SK-N-SH (cell line): ENCODE results near the gene GATD1. TPM values are rescaled to one million over a fixed set of nuclear protein-coding genes. Genes with fewer than 3 reads are reported as not detected.

ENCODE experiments used
- CTCF ChIA-PET: fragments of 300-600, 350-600 bp; formaldehyde crosslinking; extraction: SDS; loops from one replicate; lab custom pipeline; 2021; lab: Yijun Ruan, JAX
- POLR2A ChIA-PET: fragments of 350-600 bp; sonication (Branson Sonifier 250); formaldehyde crosslinking; extraction: SDS; loops from one replicate; lab custom pipeline; 2020; ENCODE audit warnings: antibody characterized with exemption, inconsistent platforms; lab: Yijun Ruan, JAX
- DNase-seq: peaks from one replicate; pipeline ENCODE4 v3.0.0; 2012
- H2AFZ ChIP-seq: fragments of 200-600 bp; sonication (generic); 2 replicates; pipeline ENCODE4 v1.8.1; 2016; ENCODE audit warnings: antibody characterized with exemption, mild to moderate bottlenecking, low read depth
- H3F3A ChIP-seq: fragments of 200-600 bp; sonication (generic); replicated peaks from 2 replicates; pipeline ENCODE3; 2016; ENCODE audit warnings: antibody characterized with exemption, mild to moderate bottlenecking; ENCODE audit not compliant: insufficient read depth
- H3K27ac ChIP-seq, 2 experiments: fragments of 200-500 bp in 1 of 2; fragments of 200-600 bp in 1 of 2; sonication (Bioruptor generic) in 1 of 2; sonication (generic), shearing (Covaris generic) in 1 of 2; 2 replicates each; pipeline versions ENCODE4 v1.5.1 to v1.6.1; 2014 to 2016; ENCODE audit warnings: low read depth in 2 of 2, inconsistent platforms in 1 of 2, low read length in 1 of 2, mild to moderate bottlenecking in 1 of 2, mixed read lengths in 1 of 2
- H3K27me3 ChIP-seq: fragments of 200-600 bp; sonication (generic), shearing (Covaris generic); 2 replicates; pipeline ENCODE4 v1.6.1; 2016; ENCODE audit warnings: mixed run types; ENCODE audit not compliant: insufficient read depth
- H3K36me3 ChIP-seq, 2 experiments: fragments of 200-500 bp in 1 of 2; fragments of 200-600 bp in 1 of 2; sonication (Bioruptor generic) in 1 of 2; sonication (generic) in 1 of 2; replicated peaks in 1 of 2; 2 replicates each; pipeline versions ENCODE3 to v1.5.1; 2014 to 2016; ENCODE audit warnings: low read length in 1 of 2, mild to moderate bottlenecking in 1 of 2; ENCODE audit not compliant: insufficient read depth in 2 of 2, control insufficient read depth in 1 of 2
- H3K4me1 ChIP-seq, 2 experiments: fragments of 200-500 bp in 1 of 2; fragments of 200-600 bp in 1 of 2; sonication (Bioruptor generic) in 1 of 2; sonication (generic), shearing (Covaris generic) in 1 of 2; 2 replicates each; pipeline versions ENCODE4 v1.5.1 to v1.6.1; 2014 to 2016; ENCODE audit warnings: low read depth in 1 of 2, low read length in 1 of 2, mixed run types in 1 of 2; ENCODE audit not compliant: insufficient read depth in 2 of 2, control insufficient read depth in 1 of 2
- H3K4me2 ChIP-seq: fragments of 200-600 bp; sonication (generic), shearing (Covaris generic); 2 replicates; pipeline ENCODE4 v1.6.1; 2017; ENCODE audit warnings: mixed run types
- H3K4me3 ChIP-seq, 2 experiments: fragments of 200-500 bp in 1 of 2; fragments of 200-600 bp in 1 of 2; sonication (Bioruptor generic) in 1 of 2; sonication (generic), shearing (Covaris generic) in 1 of 2; 2 replicates each; pipeline versions ENCODE4 v1.5.1 to v1.8.1; 2014 to 2016; ENCODE audit warnings: low read depth in 2 of 2, inconsistent platforms in 1 of 2, low read length in 1 of 2, mild to moderate bottlenecking in 1 of 2, mixed read lengths in 1 of 2, moderate library complexity in 1 of 2
- H3K79me2 ChIP-seq: fragments of 200-600 bp; sonication (generic); 2 replicates; pipeline ENCODE4 v1.8.1; 2017; ENCODE audit warnings: mild to moderate bottlenecking; ENCODE audit not compliant: insufficient read depth
- H3K9ac ChIP-seq: fragments of 200-600 bp; sonication (generic); 2 replicates; pipeline ENCODE4 v1.6.1; 2017; ENCODE audit warnings: mixed run types
- H3K9me2 ChIP-seq: fragments of 200-600 bp; sonication (generic); 2 replicates; pipeline ENCODE4 v1.6.1; 2017; ENCODE audit warnings: mixed run types
- H3K9me3 ChIP-seq: fragments of 200-600 bp; sonication (generic); 2 replicates; pipeline ENCODE4 v1.6.1; 2017; ENCODE audit warnings: mixed run types, mild to moderate bottlenecking, moderate library complexity
- H4K20me1 ChIP-seq: fragments of 200-600 bp; sonication (generic); 2 replicates; pipeline ENCODE4 v1.6.1; 2017; ENCODE audit warnings: mild to moderate bottlenecking, mixed run types; ENCODE audit not compliant: insufficient read depth
- CHD2 ChIP-seq: fragments of 150-350 bp; IDR thresholded peaks from 2 replicates; pipeline ENCODE4 v1.6.1; 2018; ENCODE audit warnings: low read length; ENCODE audit not compliant: partially characterized antibody
- CTCF ChIP-seq: fragments of 200-600 bp; sonication (generic); IDR thresholded peaks from 2 replicates; pipeline ENCODE4 v1.6.1; 2017; ENCODE audit warnings: antibody characterized with exemption, mild to moderate bottlenecking, moderate library complexity
- ELF1 ChIP-seq: IDR thresholded peaks from 2 replicates; pipeline ENCODE4 v1.4.0; 2012
- EP300 ChIP-seq, 2 experiments: IDR thresholded peaks; 2 replicates each; pipeline versions ENCODE4 v1.4.0 to v1.6.1; 2012; ENCODE audit warnings: borderline replicate concordance in 1 of 2, low read depth in 1 of 2, low read length in 1 of 2
- EZH2phosphoT487 ChIP-seq: fragments of 200-600 bp; sonication (generic); IDR thresholded peaks from 2 replicates; pipeline ENCODE4 v1.6.1; 2017; ENCODE audit warnings: low read depth, mixed run types, mild to moderate bottlenecking, antibody characterized with exemption, moderate library complexity, borderline replicate concordance
- FOSL2 ChIP-seq: IDR thresholded peaks from 2 replicates; pipeline ENCODE4 v1.4.0; 2012; ENCODE audit warnings: low read depth, mild to moderate bottlenecking, moderate library complexity, borderline replicate concordance
- FOXJ3 ChIP-seq: sonication (generic); formaldehyde crosslinking; IDR thresholded peaks from 2 replicates; pipeline ENCODE4 v1.5.1; 2020; ENCODE audit warnings: mild to moderate bottlenecking, missing genetic modification reagents
- FOXM1 ChIP-seq: IDR thresholded peaks from 2 replicates; pipeline ENCODE4 v1.4.0; 2012; ENCODE audit warnings: low read depth, mild to moderate bottlenecking
- GABPA ChIP-seq: IDR thresholded peaks from 2 replicates; pipeline ENCODE4 v1.4.0; 2012; ENCODE audit warnings: low read depth, mild to moderate bottlenecking
- GATA2 ChIP-seq: sonication (generic); formaldehyde crosslinking; IDR thresholded peaks from 2 replicates; pipeline ENCODE4 v1.5.0; 2020; ENCODE audit warnings: mild to moderate bottlenecking, missing genetic modification reagents
- IRF3 ChIP-seq: fragments of 150-350 bp; IDR thresholded peaks from 2 replicates; pipeline ENCODE4 v1.6.1; 2016; ENCODE audit warnings: mild to moderate bottlenecking, low read depth, low read length
- MAX ChIP-seq: IDR thresholded peaks from 2 replicates; pipeline ENCODE4 v1.4.0; 2012; ENCODE audit warnings: low read depth
- MEF2A ChIP-seq: IDR thresholded peaks from 2 replicates; pipeline ENCODE4 v1.4.0; 2012; ENCODE audit warnings: low read depth, borderline replicate concordance
- MXI1 ChIP-seq: IDR thresholded peaks from 2 replicates; pipeline ENCODE4 v1.6.1; 2012; ENCODE audit warnings: mild to moderate bottlenecking, low read depth, low read length, improper control_type of control experiment
- NFIC ChIP-seq: IDR thresholded peaks from 2 replicates; pipeline ENCODE4 v1.4.0; 2012; ENCODE audit warnings: borderline replicate concordance
- NRF1 ChIP-seq: IDR thresholded peaks from 2 replicates; pipeline ENCODE4 v1.6.1; 2012; ENCODE audit warnings: low read depth, mild to moderate bottlenecking, low read length
- PBX3 ChIP-seq: IDR thresholded peaks from 2 replicates; pipeline ENCODE4; 2012
- POLR2AphosphoS5 ChIP-seq: IDR thresholded peaks from 2 replicates; pipeline ENCODE4 v1.6.1; 2012; ENCODE audit warnings: low read depth, low read length
- RCOR1 ChIP-seq: fragments of 150-350 bp; IDR thresholded peaks from 2 replicates; pipeline ENCODE4 v1.6.1; 2017; ENCODE audit warnings: antibody characterized with exemption, low read length
- RXRA ChIP-seq: IDR thresholded peaks from 2 replicates; pipeline ENCODE4 v1.4.0; 2012; ENCODE audit warnings: low read depth, mild to moderate bottlenecking, borderline replicate concordance
- SIN3A ChIP-seq: IDR thresholded peaks from 2 replicates; pipeline ENCODE4 v1.6.1; 2012; ENCODE audit warnings: low read depth, mild to moderate bottlenecking, low read length, moderate library complexity, borderline replicate concordance
- SMC3 ChIP-seq: IDR thresholded peaks from 2 replicates; pipeline ENCODE4 v1.6.1; 2012; ENCODE audit warnings: low read depth, low read length, improper control_type of control experiment
- TAF1 ChIP-seq: IDR thresholded peaks from 2 replicates; pipeline ENCODE4 v1.6.1; 2012; ENCODE audit warnings: low read depth, mild to moderate bottlenecking, low read length, moderate library complexity, borderline replicate concordance
- TEAD4 ChIP-seq: IDR thresholded peaks from 2 replicates; pipeline ENCODE4 v1.4.0; 2012; ENCODE audit warnings: mild to moderate bottlenecking, borderline replicate concordance; ENCODE audit not compliant: insufficient read depth
- USF1 ChIP-seq: IDR thresholded peaks from 2 replicates; pipeline ENCODE4 v1.4.0; 2012; ENCODE audit warnings: low read depth, borderline replicate concordance
- USF2 ChIP-seq: fragments of 150-350 bp; IDR thresholded peaks from 2 replicates; pipeline ENCODE4 v1.6.1; 2017; ENCODE audit warnings: antibody characterized with exemption, low read length, low read depth, borderline replicate concordance
- WGBS: methylation state at CpG from one replicate; pipeline ENCODE4 v1.1.6; 2017; ENCODE audit warnings: low lambda C conversion rate; 5-methylcytosine and 5-hydroxymethylcytosine counted together
- polyA plus RNA-seq, 3 experiments: library from polyadenylated mRNA; depleted of rRNA; stranded (reverse); fragments of >200 nt; gene quantifications; 2 replicates each; pipeline ENCODE4 v1.2.3, GENCODE V29; 2012

The GATD1 gene
- polyA plus RNA-seq, 1 of the 3 experiments (the other 2 are of a cell fraction): 86.2 TPM

- DNase-seq: peak; percentile 92
- ChIA-PET POLR2A (interaction anchor here (1.5 to 2.2 kb wide), 2 partner anchors 11 to 22 kb away, joined by 5 to 14 read pairs; partner anchors contain the start of genes PNPLA2 and RPLP2), CTCF (interaction anchor here (0.6 to 6.3 kb wide), 7 partner anchors 11 to 69 kb away, joined by 3 to 43 read pairs (median 3); no protein-coding TSS in a partner anchor)
- Histone ChIP-seq H3F3A (peaks cover 14% of the 10 kb centered on the region), H4K20me1 (no peaks in the 10 kb centered on the region), H3K36me3 (peaks cover 0 to 48% of the 10 kb centered on the region in 2 experiments), H3K9me3 (no peaks in the 10 kb centered on the region), H3K9ac (peak overlapping the region; percentile 87), H3K9me2 (no peaks in the 10 kb centered on the region), H3K27me3 (no peaks in the 10 kb centered on the region), H3K4me2 (peak overlapping the region; percentile 100), H3K4me3 (peak overlapping the region; percentile 90 to 92), H3K4me1 (peaks cover 8 to 40% of the 10 kb centered on the region in 2 experiments; a peak in 2 of 4 replicates), H2AFZ (no peak overlapping the region; the same call in 1 of the 2 replicates), H3K79me2 (peaks cover 20% of the 10 kb centered on the region), H3K27ac (peak overlapping the region; percentile 93)
- 0% methylated on average over 15 of the region's 57 CpGs for WGBS
- TF ChIP-seq RCOR1 (no peak), EP300 (IDR thresholded peaks at IDR 0.05; ENCODE audit: borderline replicate concordance in 1 of 2, low read depth in 1 of 2, low read length in 1 of 2) (peak in 1 of 2 experiments; percentile 10; a peak in 1 of 4 replicates), EZH2phosphoT487 (no peak), USF2 (no peak), ELF1 (peak; percentile 29; the same call in 1 of the 2 replicates), GATA2 (CRISPR knock-in tag) (no peak), MEF2A (no peak), NFIC (no peak), POLR2AphosphoS5 (peak; percentile 53), FOSL2 (no peak), MXI1 (no peak; the same call in none of the 2 replicates), IRF3 (no peak), GABPA (no peak), MAX (peak; percentile 71), NRF1 (no peak), FOXM1 (no peak), FOXJ3 (CRISPR knock-in tag) (no peak), CHD2 (no peak), USF1 (no peak), PBX3 (no peak; the same call in none of the 2 replicates), SIN3A (peak; percentile 20), CTCF (no peak), SMC3 (no peak), TEAD4 (no peak), TAF1 (no peak), RXRA (no peak)
Measured at GRCh38 chr11:797296-798092, 20.2 kb upstream of the GATD1 start.
